GM12892 (cell line): Measurements from ENCODE around the gene HOXA4.

Experiments used
- POLR2A ChIP-seq: IDR thresholded peaks from 2 replicates; pipeline ENCODE4 v1.6.1; 2011; ENCODE audit warnings: low read depth, low read length, control low read depth
- POLR2AphosphoS5 ChIP-seq: IDR thresholded peaks from 2 replicates; pipeline ENCODE4 v1.6.1; 2011; ENCODE audit warnings: low read depth, low read length, control low read depth
- TAF1 ChIP-seq: IDR thresholded peaks from 2 replicates; pipeline ENCODE4 v1.6.1; 2011; ENCODE audit warnings: low read depth, mild to moderate bottlenecking, control low read depth, low read length, borderline replicate concordance

- TF ChIP-seq POLR2A (no peak), POLR2AphosphoS5 (no peak), TAF1 (no peak)
Measured at GRCh38 chr7:27139334-27140125, 9.0 kb upstream of the HOXA4 start.
